Chondrocyte (in vitro differentiated cells): Measurements from ENCODE around the gene KCNH2. TPM values are rescaled to one million over a fixed set of nuclear protein-coding genes. Genes with fewer than 3 reads are reported as not detected.

Source experiments
- DNase-seq: peaks from one replicate; pipeline ENCODE4 v3.0.0; 2021; ENCODE audit warnings: mixed read lengths, low spot score
- H3K27ac Mint-ChIP-seq: one replicate; pipeline ENCODE4 v1.8.0; 2021; ENCODE audit warnings: mild to moderate bottlenecking, moderate library complexity, mixed read lengths; ENCODE audit not compliant: unreplicated experiment
- H3K27me3 Mint-ChIP-seq: 2 replicates; pipeline ENCODE4 v1.8.0; 2021; ENCODE audit warnings: low read depth, mixed read lengths
- H3K36me3 Mint-ChIP-seq: 2 replicates; pipeline ENCODE4 v1.8.0; 2021; ENCODE audit warnings: low read depth, mixed read lengths
- H3K4me1 Mint-ChIP-seq: 2 replicates; pipeline ENCODE4 v1.8.0; 2021; ENCODE audit warnings: low read depth, mild to moderate bottlenecking, mixed read lengths
- H3K4me3 Mint-ChIP-seq: one replicate; pipeline ENCODE4 v1.8.0; 2021; ENCODE audit warnings: mild to moderate bottlenecking, moderate library complexity, mixed read lengths; ENCODE audit not compliant: unreplicated experiment
- H3K9me3 Mint-ChIP-seq: 2 replicates; pipeline ENCODE4 v1.8.0; 2021; ENCODE audit warnings: low read depth, mixed read lengths
- CTCF ChIP-seq: fragments of 200-600 bp; sonication (generic); IDR thresholded peaks from 2 replicates; pipeline ENCODE4 v1.5.0; 2021; ENCODE audit warnings: antibody characterized with exemption, mild to moderate bottlenecking, moderate library complexity
- total RNA-seq: library from RNA; stranded (reverse); gene quantifications from 3 replicates; pipeline ENCODE4 v1.2.1, GENCODE V29; 2021

The KCNH2 gene
- total RNA-seq, 1 donor from 2014 or later: 0.30 TPM

DNA sequence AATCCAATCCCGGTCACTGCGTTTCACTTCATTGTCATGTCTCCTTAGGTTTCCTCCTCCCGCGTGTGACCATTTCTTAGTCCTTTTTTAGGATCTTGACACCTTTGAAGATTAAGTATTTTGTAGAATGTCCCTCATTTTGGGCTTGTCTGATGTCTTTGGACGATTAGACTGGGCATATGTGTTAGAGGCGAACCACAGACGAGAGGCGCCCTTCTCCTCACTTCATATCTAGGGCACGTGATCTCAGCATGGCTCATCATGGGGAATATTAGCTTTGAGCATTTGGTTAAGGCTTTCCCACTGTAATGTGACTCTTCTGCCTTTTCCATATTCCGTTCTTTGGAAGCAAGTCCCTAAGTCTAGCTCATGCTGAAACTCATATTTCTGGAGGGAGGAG is 59.0 kb downstream of the KCNH2 start:
- no peaks in the 10 kb centered on the region for H3K36me3 Mint-ChIP-seq

DNA sequence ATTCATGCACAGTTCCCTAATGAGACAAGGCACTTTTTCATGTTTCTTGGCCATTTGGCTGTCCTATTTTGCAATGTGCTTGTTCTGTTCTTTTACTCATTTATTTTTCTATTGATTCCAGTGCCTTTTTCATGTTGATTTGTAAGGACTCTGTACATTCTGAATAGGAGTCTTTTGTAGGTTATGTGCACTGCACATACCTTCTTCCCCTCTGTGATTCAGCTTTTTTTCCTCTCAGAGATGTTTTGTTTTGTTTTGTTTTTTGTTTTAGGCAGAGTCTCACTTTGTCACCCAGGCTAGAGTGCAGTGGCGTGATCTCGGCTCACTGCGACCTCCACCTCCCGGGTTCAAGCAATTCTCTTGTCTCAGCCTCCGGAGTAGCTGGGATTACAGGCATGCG is 59.7 kb downstream of the KCNH2 start:
- Mint-ChIP-seq H3K4me1 (no peaks in the 10 kb centered on the region), H3K27me3 (peaks cover 54% of the 10 kb centered on the region), H3K27ac (no peak overlapping the region), H3K9me3 (no peaks in the 10 kb centered on the region), H3K4me3 (no peak overlapping the region), H3K36me3 (no peaks in the 10 kb centered on the region)
- no peak for TF ChIP-seq CTCF
- DNase-seq: no peak

More for the DNA sequence above, 59.0 kb downstream of the KCNH2 start:
- Mint-ChIP-seq H3K27ac (no peak overlapping the region), H3K9me3 (no peaks in the 10 kb centered on the region), H3K27me3 (peaks cover 47% of the 10 kb centered on the region), H3K4me3 (no peak overlapping the region), H3K4me1 (no peaks in the 10 kb centered on the region)
- no peak for TF ChIP-seq CTCF
- no peak for DNase-seq

GRCh38 chr7:150917969-150918368 is 60.2 kb downstream of the KCNH2 start:
- H3K27ac Mint-ChIP-seq: no peak overlapping the region
- peaks cover 58% of the 10 kb centered on the region for H3K27me3 Mint-ChIP-seq
- H3K9me3 Mint-ChIP-seq: no peaks in the 10 kb centered on the region
- no peak for DNase-seq
- H3K36me3 Mint-ChIP-seq: no peaks in the 10 kb centered on the region
- no peaks in the 10 kb centered on the region for H3K4me1 Mint-ChIP-seq
- H3K4me3 Mint-ChIP-seq: no peak overlapping the region
- TF ChIP-seq CTCF: no peak

DNA sequence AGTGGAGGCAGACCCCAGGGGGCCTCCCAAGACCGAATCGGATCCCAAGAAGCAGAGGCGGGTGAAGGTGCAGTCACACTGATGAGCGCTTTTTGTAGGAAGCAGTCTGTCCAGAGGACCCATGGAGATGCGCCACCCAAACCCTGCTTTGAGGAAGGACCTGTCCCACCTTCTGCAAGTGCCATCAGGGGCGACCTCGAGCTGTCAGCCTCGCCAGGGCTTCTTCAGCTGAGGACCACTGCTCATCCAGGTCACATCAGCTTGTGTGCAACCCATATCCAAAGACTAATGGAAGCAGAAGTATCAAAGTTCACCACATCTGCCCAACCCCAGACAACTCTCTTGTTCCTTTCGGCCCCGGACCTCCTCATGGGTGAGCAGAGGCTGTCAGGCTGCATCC is 61.5 kb downstream of the KCNH2 start:
- Mint-ChIP-seq H3K4me3 (no peak overlapping the region), H3K27me3 (peaks cover 66% of the 10 kb centered on the region), H3K4me1 (no peaks in the 10 kb centered on the region), H3K9me3 (no peaks in the 10 kb centered on the region), H3K36me3 (no peaks in the 10 kb centered on the region), H3K27ac (no peak overlapping the region)
- no peak for TF ChIP-seq CTCF
- DNase-seq: no peak

DNA sequence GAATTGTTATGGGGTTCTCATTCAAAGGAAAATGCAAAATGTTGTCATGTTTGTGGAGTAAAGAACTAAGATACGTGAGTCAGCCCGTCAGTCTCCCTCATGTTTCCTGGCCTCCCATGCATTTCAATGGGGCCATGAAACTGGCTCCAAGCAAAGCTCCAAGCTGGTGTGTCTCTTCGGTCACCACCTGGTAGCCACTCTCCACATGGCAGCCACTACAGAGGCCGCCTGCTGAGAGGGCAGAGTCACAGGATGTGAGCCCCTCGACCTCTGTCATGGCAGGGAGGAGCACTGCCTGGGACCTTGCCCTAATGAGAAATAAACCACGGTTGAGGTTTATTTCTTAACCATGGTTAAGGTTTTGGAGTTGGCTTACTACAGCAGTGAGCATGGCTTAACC is 63.2 kb downstream of the KCNH2 start:
- Mint-ChIP-seq H3K27me3 (peaks cover 66% of the 10 kb centered on the region), H3K4me3 (no peak overlapping the region), H3K27ac (no peak overlapping the region), H3K4me1 (no peaks in the 10 kb centered on the region), H3K36me3 (no peaks in the 10 kb centered on the region), H3K9me3 (no peaks in the 10 kb centered on the region)
- DNase-seq: no peak
- TF ChIP-seq CTCF: no peak
